Kidney (tissue), 14 donors: ENCODE results near the gene CFP. TPM values are rescaled to one million over a fixed set of nuclear protein-coding genes. Genes with fewer than 3 reads are reported as not detected.

Experiments used
- DNase-seq, 5 donors: peaks; one replicate each; pipeline ENCODE4 v3.0.0-alpha.2; 2013 to 2020
- FAIRE-seq: peaks from 2 replicates; lab custom pipeline; 2012; peaks lifted over from hg19 to GRCh38; lab: Jason Lieb, UNC
- H3K27ac ChIP-seq, 2 donors: one replicate each; pipeline ENCODE4 v1.7.0; 2013; ENCODE audit warnings: low read depth in 2 of 2, low read length in 2 of 2, inconsistent platforms in 1 of 2
- H3K27me3 ChIP-seq: one replicate; pipeline ENCODE4 v1.7.1; 2013; ENCODE audit warnings: low read length, inconsistent platforms; ENCODE audit not compliant: control insufficient read depth, insufficient read depth
- H3K36me3 ChIP-seq, 3 donors: one replicate each; pipeline versions ENCODE4 v1.7.0 to v1.7.1; 2013; ENCODE audit warnings: low read length in 3 of 3, control low read depth in 1 of 3, inconsistent platforms in 1 of 3; ENCODE audit not compliant: insufficient read depth in 3 of 3, control insufficient read depth in 2 of 3
- H3K4me1 ChIP-seq, 3 donors: one replicate each; pipeline versions ENCODE4 v1.7.0 to v1.7.1; 2013; ENCODE audit warnings: low read length in 3 of 3, inconsistent platforms in 1 of 3, low read depth in 1 of 3; ENCODE audit not compliant: control insufficient read depth in 2 of 3, insufficient read depth in 2 of 3
- H3K4me3 ChIP-seq, 3 donors: one replicate each; pipeline versions ENCODE4 v1.7.0 to v1.8.1; 2013; ENCODE audit warnings: low read length in 3 of 3, control low read depth in 1 of 3, inconsistent platforms in 1 of 3
- H3K9ac ChIP-seq, 3 donors: one replicate each; pipeline versions ENCODE4 v1.7.0 to v1.7.1; 2013; ENCODE audit warnings: low read length in 3 of 3, control low read depth in 1 of 3, inconsistent platforms in 1 of 3
- H3K9me3 ChIP-seq, 3 donors: one replicate each; pipeline versions ENCODE4 v1.7.0 to v1.7.1; 2013; ENCODE audit warnings: low read length in 3 of 3, control low read depth in 1 of 3, inconsistent platforms in 1 of 3; ENCODE audit not compliant: control insufficient read depth in 2 of 3, insufficient read depth in 1 of 3
- CTCF ChIP-seq: IDR thresholded peaks from 3 replicates; pipeline ENCODE4 v1.5.1; 2012; ENCODE audit warnings: mild to moderate bottlenecking, moderate library complexity, borderline replicate concordance; ENCODE audit not compliant: insufficient read depth; ENCODE audit errors: extremely low read depth
- intact Hi-C: fragments of 100-400 bp; cut with DNase I; formaldehyde crosslinking; loops from one replicate; pipeline ENCODE4 v1.11.1; 2022
- polyA plus RNA-seq: library from polyadenylated mRNA; stranded (reverse); fragments of 350-450 nt; fragmentation: Illumina TruSeq; extraction: RNeasy Lipid Tissue Mini Kit (QIAGEN cat#74804); gene quantifications from one replicate; pipeline ENCODE4 v1.2.3, GENCODE V29; 2014; ENCODE audit warnings: low read depth, low replicate concordance; ENCODE audit not compliant: insufficient read depth
- total RNA-seq: library from RNA; stranded (reverse); fragmentation: NEBNext Ultra II Directional; extraction: Animal tissue kit (Norgen Biotek cat#: 25700); gene quantifications from one replicate; pipeline ENCODE4 v1.2.1, GENCODE V29; 2021
- donor health status: control.
- donor health status: control.
- donor health status: control.
- donor health status: control.
- donor health status: control.
- donor health status: DM: yes; HTN: yes; CAD: no.
- donor health status: Normal renal cell carcinoma (clear cell type).

CFP gene
- total and polyA plus RNA-seq, 2 donors from 2014 or later = 2.1 to 8.3 TPM

GRCh38 chrX:47611926-47612325, 17.8 kb downstream of the CFP start:
- H3K9me3 ChIP-seq = no peaks in the 10 kb centered on the region
- FAIRE-seq (no peak), DNase-seq (no peak)
- no peaks in the 10 kb centered on the region for H3K4me1 ChIP-seq
- intact Hi-C loops = no loop called here
- H3K4me3 ChIP-seq = no peak overlapping the region
- no peak overlapping the region for H3K9ac ChIP-seq
- no peaks in the 10 kb centered on the region for H3K36me3 ChIP-seq
- TF ChIP-seq CTCF = no peak
- no peaks in the 10 kb centered on the region for H3K27me3 ChIP-seq
- no peak overlapping the region for H3K27ac ChIP-seq

- H3K4me1 ChIP-seq = no peaks in the 10 kb centered on the region
- TF ChIP-seq CTCF = no peak
- H3K36me3 ChIP-seq = no peaks in the 10 kb centered on the region
- no peaks in the 10 kb centered on the region for H3K9me3 ChIP-seq
- H3K27me3 ChIP-seq = no peaks in the 10 kb centered on the region
- FAIRE-seq (no peak), DNase-seq (no peak)
- no peak overlapping the region for H3K27ac ChIP-seq
- H3K9ac ChIP-seq = no peak overlapping the region
- no peak overlapping the region for H3K4me3 ChIP-seq
- intact Hi-C loops = no loop called here
Measured at GRCh38 chrX:47611489-47611888, 18.2 kb downstream of the CFP start.

- DNase-seq = no peak
- Histone ChIP-seq H3K9ac (no peak overlapping the region), H3K36me3 (no peaks in the 10 kb centered on the region), H3K27me3 (no peaks in the 10 kb centered on the region), H3K27ac (no peak overlapping the region), H3K4me1 (no peaks in the 10 kb centered on the region), H3K4me3 (no peak overlapping the region), H3K9me3 (no peaks in the 10 kb centered on the region)
- TF ChIP-seq CTCF = no peak
- no peak for FAIRE-seq
- intact Hi-C loops = no loop called here
Measured at GRCh38 chrX:47610511-47610910, 19.2 kb downstream of the CFP start.

GRCh38 chrX:47608130-47608810, 21.5 kb downstream of the CFP start:
- FAIRE-seq (no peak), DNase-seq (peak in 3 of 5 donors; percentile 24 to 43 (median 39))
- TF ChIP-seq CTCF = no peak

More at GRCh38 chrX:47608130-47608810, 21.5 kb downstream of the CFP start:
- H3K4me3 ChIP-seq = no peak overlapping the region
- H3K36me3 ChIP-seq = no peaks in the 10 kb centered on the region
- intact Hi-C loops = no loop called here
- no peaks in the 10 kb centered on the region for H3K9me3 ChIP-seq
- no peak overlapping the region for H3K27ac ChIP-seq
- no peak overlapping the region for H3K9ac ChIP-seq
- H3K27me3 ChIP-seq = no peaks in the 10 kb centered on the region
- no peaks in the 10 kb centered on the region for H3K4me1 ChIP-seq
